Right lung (tissue), 5 donors: ENCODE data around the gene FAM9B. TPM values are rescaled to one million over a fixed set of nuclear protein-coding genes. Genes with fewer than 3 reads are reported as not detected.

Experiments
- DNase-seq, 2 donors: peaks; one replicate each; pipeline ENCODE4 v3.0.0-alpha.2; 2013
- polyA plus RNA-seq, 5 donors: library from polyadenylated mRNA; unstranded; fragments of 120-200 nt; gene quantifications; one replicate each; pipeline versions ENCODE4 v1.2.1 to v1.2.3, GENCODE V29; 2013; ENCODE audit warnings: inconsistent platforms in 1 of 5, low replicate concordance in 1 of 5; ENCODE audit not compliant: insufficient read length in 5 of 5, insufficient read depth in 1 of 5

FAM9B gene
- polyA plus RNA-seq, 5 donors: 0.08 to 0.12 TPM; not detected in 3

DNA sequence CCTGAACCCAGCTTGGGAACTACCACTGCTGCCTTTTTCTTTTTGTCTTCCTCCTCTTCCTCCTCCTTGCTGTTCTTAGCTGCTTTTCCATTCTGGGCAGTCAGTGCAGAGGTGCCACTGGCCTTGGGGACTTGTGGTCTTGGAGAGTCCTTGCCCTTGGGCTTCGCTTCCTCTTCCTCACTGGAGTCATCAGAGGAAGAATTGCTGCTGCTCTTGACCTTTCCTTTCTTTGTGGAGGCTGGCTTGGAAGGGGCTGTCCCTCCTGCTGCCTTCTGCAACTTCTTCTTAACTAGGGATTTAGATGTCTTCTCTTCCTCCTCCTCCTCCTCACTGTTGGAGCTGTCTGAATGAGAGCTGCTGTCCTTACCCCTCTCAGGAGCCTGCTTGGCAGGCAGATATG lies 53.2 kb downstream of the FAM9B start:
- no peak for DNase-seq

Other genes starting within 250 kb of the FAM9B start
- gene FAM9A, start 232.7 kb downstream of the FAM9B start, polyA plus RNA-seq: under 1 TPM in 2 of 5 donors, not detected in 3; 0.24 to 0.57 TPM